ENCODE data around the gene SPIRE1. TPM values are rescaled to one million over a fixed set of nuclear protein-coding genes. Genes with fewer than 3 reads are reported as not detected.
"Not testable (repeated sequence)": the region's sequence is repeated elsewhere in the genome, so short reads cannot be mapped to it uniquely, and the experiment has no call there.

SPIRE1 gene
- total RNA-seq, 1 donor from 2014 or later, result 47.0 TPM

GRCh38 chr18:12543697-12544096 is 114.2 kb downstream of the SPIRE1 start:
- Mint-ChIP-seq H3K4me1 (ENCODE audit: unreplicated experiment) (peaks cover 4% of the 10 kb centered on the region), H3K9me3 (ENCODE audit: unreplicated experiment) (peaks cover 13% of the 10 kb centered on the region)
- DNase-seq (ENCODE audit: extremely low spot score, unreplicated experiment), result no peak

DNA sequence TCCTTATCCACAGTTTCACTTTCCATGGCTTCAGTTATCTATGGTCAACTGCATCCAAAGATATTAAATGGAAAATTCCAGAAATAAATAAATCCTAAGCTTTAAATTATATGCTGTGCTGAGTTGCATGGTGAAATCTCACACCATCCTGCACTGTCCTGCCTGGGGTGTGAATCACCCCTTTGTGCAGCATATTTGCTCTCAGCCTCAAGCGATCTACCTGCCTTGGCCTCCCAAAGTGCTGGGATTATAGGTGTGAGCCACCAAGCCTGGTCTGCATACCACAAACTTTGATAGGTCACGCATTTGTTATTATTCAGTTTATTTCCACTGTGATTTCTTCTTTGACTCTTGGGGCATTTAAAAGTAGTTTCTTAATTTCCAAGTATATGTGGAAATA is 117.2 kb downstream of the SPIRE1 start:
- H3K4me1 Mint-ChIP-seq (ENCODE audit: unreplicated experiment), result peaks cover 4% of the 10 kb centered on the region

More at GRCh38 chr18:12543697-12544096, 114.2 kb downstream of the SPIRE1 start:
- Mint-ChIP-seq H3K27me3 (ENCODE audit: unreplicated experiment) (no peaks in the 10 kb centered on the region), H3K27ac (ENCODE audit: unreplicated experiment) (no peak overlapping the region), H3K4me3 (ENCODE audit: unreplicated experiment) (no peak overlapping the region), H3K36me3 (ENCODE audit: unreplicated experiment) (peaks cover 34% of the 10 kb centered on the region)
- TF ChIP-seq CTCF (IDR thresholded peaks at IDR 0.05), result no peak

GRCh38 chr18:12539158-12539557 is 118.7 kb downstream of the SPIRE1 start:
- DNase-seq (ENCODE audit: extremely low spot score, unreplicated experiment); H3K4me1 Mint-ChIP-seq (ENCODE audit: unreplicated experiment); H3K4me3 Mint-ChIP-seq (ENCODE audit: unreplicated experiment); H3K27me3 Mint-ChIP-seq (ENCODE audit: unreplicated experiment); H3K27ac Mint-ChIP-seq (ENCODE audit: unreplicated experiment): not testable (repeated sequence)
- H3K9me3 Mint-ChIP-seq (ENCODE audit: unreplicated experiment), result peaks cover 13% of the 10 kb centered on the region
- H3K36me3 Mint-ChIP-seq (ENCODE audit: unreplicated experiment), result peaks cover 39% of the 10 kb centered on the region

More for the DNA sequence above, 117.2 kb downstream of the SPIRE1 start:
- peaks cover 13% of the 10 kb centered on the region for H3K9me3 Mint-ChIP-seq (ENCODE audit: unreplicated experiment)
- peaks cover 32% of the 10 kb centered on the region for H3K36me3 Mint-ChIP-seq (ENCODE audit: unreplicated experiment)
- DNase-seq (ENCODE audit: extremely low spot score, unreplicated experiment), result no peak
- no peak overlapping the region for H3K4me3 Mint-ChIP-seq (ENCODE audit: unreplicated experiment)
- no peaks in the 10 kb centered on the region for H3K27me3 Mint-ChIP-seq (ENCODE audit: unreplicated experiment)
- no peak for TF ChIP-seq CTCF (IDR thresholded peaks at IDR 0.05)
- H3K27ac Mint-ChIP-seq (ENCODE audit: unreplicated experiment), result no peak overlapping the region

DNA sequence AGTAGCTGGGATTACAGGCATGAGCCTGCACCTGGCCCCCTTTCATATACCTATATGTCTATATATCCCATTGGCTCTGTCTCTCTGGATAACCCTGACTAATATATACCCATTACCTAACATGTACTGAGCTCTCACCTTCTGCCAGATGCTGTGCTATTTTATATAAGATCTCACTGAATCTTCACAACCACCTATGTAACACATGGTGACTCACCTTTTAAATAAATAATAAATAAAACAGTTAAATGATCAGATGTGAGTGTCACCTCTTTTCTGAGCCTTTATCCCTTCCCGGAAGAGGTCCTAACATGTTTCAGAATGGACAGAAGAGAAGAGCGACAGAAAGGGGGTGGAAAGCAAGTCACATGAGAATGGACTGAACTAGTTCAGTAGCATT is 123.1 kb downstream of the SPIRE1 start:
- no peak for TF ChIP-seq CTCF (IDR thresholded peaks at IDR 0.05)
- Mint-ChIP-seq H3K4me3 (ENCODE audit: unreplicated experiment) (no peak overlapping the region), H3K36me3 (ENCODE audit: unreplicated experiment) (peaks cover 27% of the 10 kb centered on the region), H3K4me1 (ENCODE audit: unreplicated experiment) (no peaks in the 10 kb centered on the region), H3K27me3 (ENCODE audit: unreplicated experiment) (no peaks in the 10 kb centered on the region), H3K27ac (ENCODE audit: unreplicated experiment) (no peak overlapping the region), H3K9me3 (ENCODE audit: unreplicated experiment) (no peaks in the 10 kb centered on the region)
- no peak for DNase-seq (ENCODE audit: extremely low spot score, unreplicated experiment)

DNA sequence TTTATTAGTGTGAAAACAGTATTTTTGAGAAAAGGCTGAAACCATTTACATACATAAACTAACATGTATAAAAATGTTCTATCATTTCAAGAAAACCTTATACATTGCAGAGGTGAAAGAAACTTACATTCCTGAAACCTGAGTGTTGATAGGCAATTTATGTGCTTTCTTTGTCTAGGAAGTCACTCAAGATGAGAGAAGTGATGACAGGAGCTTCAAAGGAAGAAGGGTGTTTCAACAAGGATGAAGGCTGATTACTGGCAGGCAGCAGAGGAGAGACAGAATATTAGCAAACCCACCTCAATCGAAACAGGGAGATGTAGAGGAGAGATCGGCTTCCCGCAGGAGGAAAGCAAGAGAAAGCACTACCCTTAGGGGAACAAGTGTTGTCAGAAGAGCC is 125.2 kb downstream of the SPIRE1 start:
- Mint-ChIP-seq H3K27me3 (ENCODE audit: unreplicated experiment) (no peaks in the 10 kb centered on the region), H3K36me3 (ENCODE audit: unreplicated experiment) (peaks cover 26% of the 10 kb centered on the region), H3K27ac (ENCODE audit: unreplicated experiment) (peak overlapping the region; percentile 29), H3K4me3 (ENCODE audit: unreplicated experiment) (no peak overlapping the region), H3K9me3 (ENCODE audit: unreplicated experiment) (no peaks in the 10 kb centered on the region), H3K4me1 (ENCODE audit: unreplicated experiment) (no peaks in the 10 kb centered on the region)
- no peak for DNase-seq (ENCODE audit: extremely low spot score, unreplicated experiment)
- TF ChIP-seq CTCF (IDR thresholded peaks at IDR 0.05), result no peak

- DNase-seq (ENCODE audit: extremely low spot score, unreplicated experiment), result no peak
- no peaks in the 10 kb centered on the region for H3K4me1 Mint-ChIP-seq (ENCODE audit: unreplicated experiment)
- H3K4me3 Mint-ChIP-seq (ENCODE audit: unreplicated experiment), result no peak overlapping the region
- H3K9me3 Mint-ChIP-seq (ENCODE audit: unreplicated experiment), result no peaks in the 10 kb centered on the region
- peaks cover 26% of the 10 kb centered on the region for H3K36me3 Mint-ChIP-seq (ENCODE audit: unreplicated experiment)
- H3K27ac Mint-ChIP-seq (ENCODE audit: unreplicated experiment), result no peak overlapping the region
- no peaks in the 10 kb centered on the region for H3K27me3 Mint-ChIP-seq (ENCODE audit: unreplicated experiment)
- no peak for TF ChIP-seq CTCF (IDR thresholded peaks at IDR 0.05)
Measured at GRCh38 chr18:12531749-12532148, 126.2 kb downstream of the SPIRE1 start.

Measured in osteocyte (in vitro differentiated cells).